HCT116 (cell line): Measurements from ENCODE around the gene RPL22L1. TPM values are rescaled to one million over a fixed set of nuclear protein-coding genes. Genes with fewer than 3 reads are reported as not detected.

ENCODE experiments used
- ATAC-seq: fragments of 200-7000 bp; cut with Tn5 transposase; 2 replicates; pipeline ENCODE4 v1.9.1; 2020; ENCODE audit warnings: mild to moderate bottlenecking, moderate library complexity
- BruUV-seq: library from RNA; stranded (reverse); fragments of 400-500 nt; replicated peaks from 2 replicates; lab custom pipeline; 2021; lab: Mats Ljungman, UMichigan
- CTCF ChIA-PET: fragments of 300-600 bp; sonication (Branson Sonifier 250); formaldehyde crosslinking; loops from one replicate; lab custom pipeline; 2021; ENCODE audit warnings: antibody characterized with exemption; lab: Charles Lee
- POLR2A ChIA-PET: fragments of 300-600, 350-600 bp; sonication (Branson Sonifier 250); formaldehyde crosslinking; loops from one replicate; lab custom pipeline; 2021; ENCODE audit warnings: antibody characterized with exemption; lab: Charles Lee
- RAD21 ChIA-PET, 2 experiments: fragments of 300-600 bp; sonication (Branson Sonifier 250); formaldehyde crosslinking; loops; one replicate each; lab custom pipeline; 2023; ENCODE audit warnings: low total read pairs in 2 of 2; ENCODE audit not compliant: uncharacterized antibody in 2 of 2, unreplicated experiment in 2 of 2, low non-redundant PET in 1 of 2; lab: Charles Lee
- DNase-seq: peaks from one replicate; pipeline ENCODE4 v3.0.0-alpha.2; 2010; ENCODE audit warnings: low read depth, low spot score
- H2AFZ ChIP-seq: fragments of 200-600 bp; shearing (Covaris generic), sonication (generic); 2 replicates; pipeline ENCODE4 v1.6.1; 2017; ENCODE audit warnings: low read depth, mixed run types, mixed read lengths, antibody characterized with exemption, low read length; ENCODE audit not compliant: poor library complexity, severe bottlenecking
- H3K27ac ChIP-seq: 2 replicates; pipeline ENCODE4 v1.5.1; 2012; ENCODE audit warnings: low read depth, low read length
- H3K27me3 ChIP-seq: fragments of 200-600 bp; sonication (generic); 2 replicates; pipeline ENCODE4 v1.6.1; 2016; ENCODE audit warnings: mixed run types, low read length, mixed read lengths; ENCODE audit not compliant: insufficient read depth
- H3K36me3 ChIP-seq, 2 experiments: fragments of 200-500 bp in 1 of 2; fragments of 200-600 bp in 1 of 2; sonication (Bioruptor generic) in 1 of 2; sonication (generic) in 1 of 2; 2 replicates each; pipeline versions ENCODE4 v1.5.1 to v1.6.1; 2014 to 2016; ENCODE audit warnings: low read length in 2 of 2, inconsistent platforms in 1 of 2, mixed read lengths in 1 of 2, mixed run types in 1 of 2; ENCODE audit not compliant: insufficient read depth in 2 of 2, control insufficient read depth in 1 of 2
- H3K4me1 ChIP-seq, 2 experiments: fragments of 200-600 bp in 1 of 2; sonication (generic) in 1 of 2; 2 replicates each; pipeline versions ENCODE4 v1.5.1 to v1.6.1; 2012 to 2017; ENCODE audit warnings: low read length in 2 of 2, inconsistent platforms in 1 of 2, mild to moderate bottlenecking in 1 of 2, mixed read lengths in 1 of 2, mixed run types in 1 of 2, moderate library complexity in 1 of 2; ENCODE audit not compliant: insufficient read depth in 2 of 2, control insufficient read depth in 1 of 2
- H3K4me2 ChIP-seq: fragments of 200-600 bp; sonication (generic); 2 replicates; pipeline ENCODE4 v1.6.1; 2017; ENCODE audit warnings: mixed run types, low read length, mixed read lengths
- H3K4me3 ChIP-seq, 2 experiments: fragments of 200-600 bp in 1 of 2; sonication (generic) in 1 of 2; replicated peaks in 1 of 2; 2 replicates each; pipeline ENCODE4 v1.5.1; 2011 to 2016; ENCODE audit warnings: low read length in 2 of 2, control low read depth in 1 of 2, low read depth in 1 of 2, mild to moderate bottlenecking in 1 of 2, mixed read lengths in 1 of 2, mixed run types in 1 of 2
- H3K79me2 ChIP-seq: fragments of 200-600 bp; sonication (generic); 2 replicates; pipeline ENCODE4 v1.6.1; 2017; ENCODE audit warnings: mild to moderate bottlenecking, mixed run types, low read length, moderate library complexity, mixed read lengths; ENCODE audit not compliant: insufficient read depth
- H3K9ac ChIP-seq: fragments of 200-600 bp; sonication (generic); 2 replicates; pipeline ENCODE4 v1.6.1; 2016; ENCODE audit warnings: low read length, mixed read lengths
- H3K9me2 ChIP-seq: fragments of 200-600 bp; sonication (generic), shearing (Covaris generic); 2 replicates; pipeline ENCODE4 v1.6.1; 2017; ENCODE audit warnings: mixed run types, mild to moderate bottlenecking, moderate library complexity; ENCODE audit not compliant: insufficient read depth
- H3K9me3 ChIP-seq, 2 experiments: fragments of 200-500 bp in 1 of 2; fragments of 200-600 bp in 1 of 2; sonication (Bioruptor generic) in 1 of 2; sonication (generic) in 1 of 2; 2 replicates each; pipeline ENCODE4 v1.6.1; 2014 to 2017; ENCODE audit warnings: low read length in 2 of 2, mixed read lengths in 2 of 2, inconsistent platforms in 1 of 2, low read depth in 1 of 2, mild to moderate bottlenecking in 1 of 2, mixed run types in 1 of 2, moderate library complexity in 1 of 2; ENCODE audit not compliant: control insufficient read depth in 1 of 2, insufficient read depth in 1 of 2
- H4K20me1 ChIP-seq: fragments of 200-600 bp; sonication (generic), shearing (Covaris generic); 2 replicates; pipeline ENCODE4 v1.6.1; 2017; ENCODE audit warnings: mixed run types, mild to moderate bottlenecking, moderate library complexity; ENCODE audit not compliant: insufficient read depth
- CBX3 ChIP-seq: IDR thresholded peaks from 2 replicates; pipeline ENCODE4 v1.6.1; 2012; ENCODE audit warnings: low read depth
- CTCF ChIP-seq, 3 experiments: fragments of 200-600 bp in 1 of 3; sonication (generic) in 1 of 3; IDR thresholded peaks in 2 of 3; conservative IDR thresholded peaks in 1 of 3; 2 replicates each; pipeline ENCODE4 v1.5.1; 2012 to 2017; ENCODE audit warnings: low read depth in 2 of 3, low read length in 2 of 3, antibody characterized with exemption in 1 of 3, borderline replicate concordance in 1 of 3, control low read depth in 1 of 3, mild to moderate bottlenecking in 1 of 3, mixed read lengths in 1 of 3, mixed run types in 1 of 3, moderate library complexity in 1 of 3; ENCODE audit not compliant: insufficient read depth in 1 of 3
- EGR1 ChIP-seq: IDR thresholded peaks from 2 replicates; pipeline ENCODE4 v1.6.1; 2012; ENCODE audit warnings: low read depth
- ELF1 ChIP-seq: IDR thresholded peaks from 2 replicates; pipeline ENCODE4 v1.6.1; 2012; ENCODE audit warnings: low read depth, borderline replicate concordance
- EZH2phosphoT487 ChIP-seq: fragments of 200-600 bp; IDR thresholded peaks from 2 replicates; pipeline ENCODE4 v1.6.1; 2018; ENCODE audit warnings: antibody characterized with exemption, borderline replicate concordance
- MAX ChIP-seq: IDR thresholded peaks from 2 replicates; pipeline ENCODE4 v1.6.1; 2012
- POLR2A ChIP-seq: IDR thresholded peaks from 2 replicates; pipeline ENCODE4 v1.7.0; 2011; ENCODE audit warnings: borderline replicate concordance; ENCODE audit not compliant: insufficient read depth, insufficient read length; ENCODE audit errors: extremely low read depth
- POLR2AphosphoS5 ChIP-seq: IDR thresholded peaks from 2 replicates; pipeline ENCODE4 v1.6.1; 2011; ENCODE audit warnings: mild to moderate bottlenecking, low read depth, low read length, moderate library complexity
- RAD21 ChIP-seq: IDR thresholded peaks from 2 replicates; pipeline ENCODE4 v1.6.1; 2012; ENCODE audit warnings: low read depth, mild to moderate bottlenecking
- SP1 ChIP-seq: IDR thresholded peaks from 2 replicates; pipeline ENCODE4 v1.6.1; 2012; ENCODE audit warnings: low read depth
- TCF7L2 ChIP-seq: IDR thresholded peaks from 2 replicates; pipeline ENCODE4 v1.7.0; 2011; ENCODE audit warnings: borderline replicate concordance, inconsistent platforms; ENCODE audit not compliant: insufficient read depth, insufficient read length; ENCODE audit errors: extremely low read depth
- YY1 ChIP-seq: IDR thresholded peaks from 2 replicates; pipeline ENCODE4 v1.6.1; 2011; ENCODE audit warnings: low read length, low read depth, moderate library complexity, mild to moderate bottlenecking; ENCODE audit not compliant: insufficient replicate concordance; ENCODE audit errors: extremely low read depth
- ZFX ChIP-seq: fragments of 450-650 bp; IDR thresholded peaks from 2 replicates; pipeline ENCODE4 v1.6.1; 2017
- ZNF274 ChIP-seq: fragments of 200-500 bp; sonication (Bioruptor generic); IDR thresholded peaks from 2 replicates; pipeline ENCODE4 v1.6.1; 2014; ENCODE audit warnings: mild to moderate bottlenecking, low read depth, low read length, inconsistent platforms
- intact Hi-C: fragments of 100-400 bp; cut with micrococcal nuclease; formaldehyde crosslinking; loops from 2 replicates; pipeline ENCODE4 v1.10.0; 2022
- total RNA-seq: library from RNA; stranded (reverse); gene quantifications from one replicate; pipeline ENCODE4 v1.2.1, GENCODE V29; 2021; ENCODE audit not compliant: unreplicated experiment
- TF ChIP-seq, protein P1 (sequence below): IDR thresholded peaks from 2 replicates; pipeline ENCODE4 v1.6.1; 2011; ENCODE audit warnings: mild to moderate bottlenecking, low read length, moderate library complexity; ENCODE audit not compliant: insufficient replicate concordance; ENCODE audit errors: extremely low read depth
- TF ChIP-seq, protein P2 (sequence below): IDR thresholded peaks from 2 replicates; pipeline ENCODE4 v1.6.1; 2012

RPL22L1 gene
- total RNA-seq, 1 experiment from 2014 or later = 492 TPM

DNA sequence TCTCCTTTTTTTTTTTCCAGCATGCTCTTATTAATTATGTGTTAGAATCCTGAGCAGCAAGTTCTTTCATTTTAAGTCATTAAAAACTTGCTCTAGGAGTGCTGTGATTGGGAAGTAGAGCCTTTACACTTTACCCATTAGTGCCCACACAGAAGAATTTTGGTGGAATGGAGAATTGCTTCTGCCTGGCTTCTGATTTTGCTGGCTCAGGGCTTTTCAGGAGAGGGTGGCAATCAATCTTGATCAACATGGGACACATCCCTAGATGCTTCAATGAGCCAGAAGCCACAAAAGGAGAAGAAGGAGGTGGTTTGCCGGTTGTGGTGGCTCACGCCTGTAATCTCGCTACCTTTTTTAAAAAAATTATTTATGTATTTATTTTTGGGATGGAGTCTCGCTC is 39.4 kb downstream of the RPL22L1 start:
- CTCF ChIA-PET = no interaction called here
- H3K9me2 ChIP-seq = no peaks in the 10 kb centered on the region
- no peaks in the 10 kb centered on the region for H4K20me1 ChIP-seq
- H3K27ac ChIP-seq = no peak overlapping the region
- H3K27me3 ChIP-seq = peaks cover 12% of the 10 kb centered on the region; the same call in 1 of the 2 replicates
- H2AFZ ChIP-seq = no peak overlapping the region
- no peak overlapping the region for H3K9ac ChIP-seq
- RAD21 ChIA-PET = no interaction called here
- DNase-seq = no peak
- no peaks in the 10 kb centered on the region for H3K79me2 ChIP-seq
- H3K4me1 ChIP-seq = no peaks in the 10 kb centered on the region
- no TSS peak for BruUV-seq
- POLR2A ChIA-PET = no interaction called here
- no peak for ATAC-seq
- no peak overlapping the region for H3K4me3 ChIP-seq
- H3K9me3 ChIP-seq = no peaks in the 10 kb centered on the region
- intact Hi-C loops = no loop called here
- H3K36me3 ChIP-seq = no peaks in the 10 kb centered on the region
- TF ChIP-seq POLR2A (no peak), RAD21 (no peak), ZFX (no peak), ELF1 (no peak), EGR1 (no peak), POLR2AphosphoS5 (no peak), ZNF274 (no peak), SP1 (no peak), YY1 (no peak), EZH2phosphoT487 (no peak), MAX (no peak), TCF7L2 (no peak), CBX3 (no peak), CTCF (IDR thresholded peaks at IDR 0.05 in 2 of 3, conservative IDR thresholded peaks at IDR 0.05 in 1 of 3; ENCODE audit: borderline replicate concordance in 1 of 3, insufficient read depth in 1 of 3, low read depth in 2 of 3, low read length in 2 of 3) (no peak)
- TF ChIP-seq, protein P1, sequence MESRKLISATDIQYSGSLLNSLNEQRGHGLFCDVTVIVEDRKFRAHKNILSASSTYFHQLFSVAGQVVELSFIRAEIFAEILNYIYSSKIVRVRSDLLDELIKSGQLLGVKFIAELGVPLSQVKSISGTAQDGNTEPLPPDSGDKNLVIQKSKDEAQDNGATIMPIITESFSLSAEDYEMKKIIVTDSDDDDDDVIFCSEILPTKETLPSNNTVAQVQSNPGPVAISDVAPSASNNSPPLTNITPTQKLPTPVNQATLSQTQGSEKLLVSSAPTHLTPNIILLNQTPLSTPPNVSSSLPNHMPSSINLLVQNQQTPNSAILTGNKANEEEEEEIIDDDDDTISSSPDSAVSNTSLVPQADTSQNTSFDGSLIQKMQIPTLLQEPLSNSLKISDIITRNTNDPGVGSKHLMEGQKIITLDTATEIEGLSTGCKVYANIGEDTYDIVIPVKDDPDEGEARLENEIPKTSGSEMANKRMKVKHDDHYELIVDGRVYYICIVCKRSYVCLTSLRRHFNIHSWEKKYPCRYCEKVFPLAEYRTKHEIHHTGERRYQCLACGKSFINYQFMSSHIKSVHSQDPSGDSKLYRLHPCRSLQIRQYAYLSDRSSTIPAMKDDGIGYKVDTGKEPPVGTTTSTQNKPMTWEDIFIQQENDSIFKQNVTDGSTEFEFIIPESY = no peak
- TF ChIP-seq, protein P2, sequence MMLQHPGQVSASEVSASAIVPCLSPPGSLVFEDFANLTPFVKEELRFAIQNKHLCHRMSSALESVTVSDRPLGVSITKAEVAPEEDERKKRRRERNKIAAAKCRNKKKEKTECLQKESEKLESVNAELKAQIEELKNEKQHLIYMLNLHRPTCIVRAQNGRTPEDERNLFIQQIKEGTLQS = no peak
- H3K4me2 ChIP-seq = no peak overlapping the region
